Adrenal gland (tissue), 12 donors: Measurements from ENCODE around the gene SERAC1. TPM values are rescaled to one million over a fixed set of nuclear protein-coding genes. Genes with fewer than 3 reads are reported as not detected.

Experiments used
- DNase-seq, 7 donors: peaks; one replicate each; pipeline ENCODE4 v3.0.0-alpha.2; 2019 to 2020
- H3K27ac ChIP-seq, 5 donors: fragments of 200-600 bp; sonication (generic) in 4 of 5; 1 replicate in 3 of 5; 2 replicates in 2 of 5; pipeline versions ENCODE4 v1.5.1 to v1.8.0; 2016 to 2020; ENCODE audit warnings: mild to moderate bottlenecking in 1 of 5
- H3K27me3 ChIP-seq: fragments of 200-600 bp; 2 replicates; pipeline ENCODE4 v1.8.0; 2021
- H3K36me3 ChIP-seq, 2 donors: fragments of 200-600 bp; replicated peaks in 1 of 2; 1 replicate in 1 of 2; 2 replicates in 1 of 2; pipeline versions ENCODE4 v1.5.1 to v1.8.0; 2018 to 2022
- H3K4me1 ChIP-seq, 2 donors: fragments of 200-600 bp; replicated peaks in 1 of 2; 1 replicate in 1 of 2; 2 replicates in 1 of 2; pipeline versions ENCODE4 v1.5.1 to v1.8.0; 2018 to 2021
- H3K4me3 ChIP-seq, 4 donors: fragments of 200-600 bp; sonication (generic) in 3 of 4; one replicate each; pipeline ENCODE4 v1.5.1; 2016 to 2018
- H3K9me3 ChIP-seq, 3 donors: fragments of 200-600 bp; sonication (generic) in 1 of 3; replicated peaks in 1 of 3; 1 replicate in 2 of 3; 2 replicates in 1 of 3; pipeline versions ENCODE4 v1.5.1 to v1.8.0; 2016 to 2021
- CTCF ChIP-seq, 6 experiments: fragments of 450-650 bp in 4 of 6; fragments of 200-600 bp in 2 of 6; sonication (generic) in 1 of 6; IDR thresholded peaks; 1 replicate in 5 of 6; 2 replicates in 1 of 6; pipeline versions ENCODE4 v1.5.1 to v1.8.0; 2016 to 2021; ENCODE audit warnings: antibody characterized with exemption in 6 of 6, mild to moderate bottlenecking in 2 of 6, moderate library complexity in 1 of 6
- POLR2A ChIP-seq, 2 donors: fragments of 450-650 bp; IDR thresholded peaks; one replicate each; pipeline ENCODE4 v1.6.1; 2017; ENCODE audit warnings: antibody characterized with exemption in 2 of 2, mild to moderate bottlenecking in 2 of 2, moderate library complexity in 1 of 2
- whole genome bisulfite sequencing, 4 donors: extraction: QIAGEN DNeasy Blood & Tissue Kit in 2 of 4; methylation state at CpG; one replicate each; pipeline versions ENCODE4 v1.1.5 to v1.1.7; 2013 to 2017; 5-methylcytosine and 5-hydroxymethylcytosine counted together
- intact Hi-C, 2 donors: fragments of 100-400 bp; cut with DNase I; formaldehyde crosslinking; loops; one replicate each; pipeline versions ENCODE4 v1.14.1 to v1.15.0; 2022 to 2023
- polyA plus RNA-seq, 3 donors: library from polyadenylated mRNA; stranded (reverse); fragments of 200-250 nt in 2 of 3; fragments of 350-450 nt in 1 of 3; fragmentation: Illumina TruSeq in 1 of 3; extraction: RNeasy Lipid Tissue Mini Kit (QIAGEN cat#74804) in 1 of 3; gene quantifications; one replicate each; pipeline ENCODE4 v1.2.3, GENCODE V29; 2013 to 2014
- total RNA-seq, 9 donors: library from RNA; depleted of rRNA in 4 of 9; stranded (reverse); fragments of >200 nt in 4 of 9; fragments of 120-200 nt in 1 of 9; fragmentation: NEBNext Ultra II Directional in 1 of 9; extraction: Animal tissue kit (Norgen Biotek cat#: 25700) in 1 of 9; gene quantifications; one replicate each; pipeline versions ENCODE4 v1.1.0 to v1.2.4, GENCODE V29; 2013 to 2023
- donor health status: healthy with polysubstance abuse.
- donor health status: Bipolar disorder and iron deficiency.
- donor health status: DM: yes; HTN: yes; CAD: no.
- donor health status: DM: no; HTN: no; CAD: no.
- donor health status: DM: no; HTN: no; CAD: no.
- donor health status: DM: yes; HTN: yes; CAD: no.

The SERAC1 gene
- total and polyA plus RNA-seq, 12 donors = 5.0 to 20.0 (median 17.1) TPM

- no peak overlapping the region for H3K27ac ChIP-seq
- no peak for DNase-seq
- no peak overlapping the region for H3K4me3 ChIP-seq
- H3K9me3 ChIP-seq = no peaks in the 10 kb centered on the region
- peaks cover 0 to 14% of the 10 kb centered on the region in 2 donors for H3K36me3 ChIP-seq
- no peaks in the 10 kb centered on the region for H3K4me1 ChIP-seq
- WGBS, 4 donors = 95 to 99% (median 96%) methylated on average over 11 to 15 of the region's 15 CpGs
- no peaks in the 10 kb centered on the region for H3K27me3 ChIP-seq
- TF ChIP-seq CTCF (IDR thresholded peaks at IDR 0.05) (no peak), POLR2A (IDR thresholded peaks at IDR 0.05) (no peak)
- intact Hi-C loops = no loop called here
Observed at GRCh38 chr6:158095671-158096070, 72.4 kb downstream of the SERAC1 start.

GRCh38 chr6:158095031-158095430 is 73.0 kb downstream of the SERAC1 start:
- DNase-seq = no peak
- intact Hi-C loops = no loop called here
- Histone ChIP-seq H3K27me3 (no peaks in the 10 kb centered on the region), H3K27ac (no peak overlapping the region), H3K9me3 (no peaks in the 10 kb centered on the region), H3K4me3 (no peak overlapping the region), H3K4me1 (no peaks in the 10 kb centered on the region), H3K36me3 (peaks cover 0 to 14% of the 10 kb centered on the region in 2 donors)
- 88 to 95% (median 92%) methylated on average over 6 of the region's 6 CpGs for WGBS, 4 donors
- TF ChIP-seq POLR2A (IDR thresholded peaks at IDR 0.05) = no peak
- no peak for TF ChIP-seq CTCF (IDR thresholded peaks at IDR 0.05)

- 87 to 93% (median 89%) methylated on average over 9 of the region's 9 CpGs for WGBS, 4 donors
- Histone ChIP-seq H3K27ac (no peak overlapping the region), H3K9me3 (no peaks in the 10 kb centered on the region), H3K36me3 (peaks cover 0 to 14% of the 10 kb centered on the region in 2 donors), H3K27me3 (no peaks in the 10 kb centered on the region), H3K4me3 (no peak overlapping the region), H3K4me1 (peaks cover 0 to 6% of the 10 kb centered on the region in 2 donors)
- TF ChIP-seq POLR2A (IDR thresholded peaks at IDR 0.05) = no peak
- TF ChIP-seq CTCF (IDR thresholded peaks at IDR 0.05) = no peak
- intact Hi-C loops = no loop called here
- DNase-seq = no peak
Observed at GRCh38 chr6:158092806-158093205, 75.3 kb downstream of the SERAC1 start.

GRCh38 chr6:158087224-158087867 is 80.7 kb downstream of the SERAC1 start:
- WGBS, 4 donors = 84 to 86% (median 84%) methylated on average over 11 to 14 of the region's 14 CpGs
- intact Hi-C loops = no loop called here
- Histone ChIP-seq H3K27me3 (no peaks in the 10 kb centered on the region), H3K4me1 (peaks cover 0 to 13% of the 10 kb centered on the region in 2 donors), H3K27ac (peak overlapping the region in 2 of 5 donors; percentile 46 to 54), H3K36me3 (peaks cover 0 to 17% of the 10 kb centered on the region in 2 donors), H3K9me3 (no peaks in the 10 kb centered on the region), H3K4me3 (no peak overlapping the region)
- TF ChIP-seq CTCF (IDR thresholded peaks at IDR 0.05) (no peak), POLR2A (IDR thresholded peaks at IDR 0.05) (no peak)
- DNase-seq = peak in 1 of 7 donors; percentile 51
